Activated T-cell treated with anti-CD3 and anti-CD28 coated beads, Interleukin-2, amount 50 U/mL, for 1 hour (primary cell): ENCODE data around the gene TBX21.
A peak's percentile ranks its signal among the peaks of the same experiment; 100 is the strongest.
"Not testable (repeated sequence)": the region's sequence is repeated elsewhere in the genome, so short reads cannot be mapped to it uniquely, and the experiment has no call there.

Source experiments
- DNase-seq: peaks from one replicate; pipeline ENCODE4 v3.0.0-alpha.2; 2020

Gene TBX21

DNA sequence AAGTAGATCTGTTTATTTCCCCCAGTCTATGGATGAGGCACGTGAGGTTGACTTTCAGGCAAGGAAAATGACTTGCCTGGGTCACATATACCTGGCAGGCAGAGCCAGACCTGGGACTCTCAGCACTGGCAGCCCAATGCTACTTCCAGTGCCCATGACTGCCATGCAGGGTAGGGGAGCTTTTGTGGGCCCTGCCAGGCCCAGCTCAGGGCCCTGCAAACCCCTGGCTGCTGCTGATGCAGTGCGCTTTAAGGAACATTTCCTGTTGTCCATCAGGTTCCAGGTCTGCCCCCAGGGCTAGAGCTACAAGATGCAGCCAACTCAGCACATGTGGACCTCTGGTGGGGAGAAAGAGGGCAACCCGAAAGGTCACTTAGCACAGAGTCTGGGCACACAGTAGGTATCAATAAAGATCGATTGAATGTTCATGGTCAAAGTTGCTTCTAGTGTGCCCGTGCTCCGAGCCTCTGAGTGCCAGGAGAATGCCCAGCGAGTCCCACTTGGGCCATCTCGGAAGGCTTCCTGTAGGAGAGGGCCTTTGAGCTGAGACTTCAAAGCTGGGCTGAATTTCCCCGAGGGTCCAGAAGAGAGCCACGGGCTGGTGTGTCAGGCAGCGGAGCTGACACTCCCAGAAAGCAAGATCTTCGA lies 513 bp upstream of the TBX21 start:
- peak; percentile 29 for DNase-seq

DNA sequence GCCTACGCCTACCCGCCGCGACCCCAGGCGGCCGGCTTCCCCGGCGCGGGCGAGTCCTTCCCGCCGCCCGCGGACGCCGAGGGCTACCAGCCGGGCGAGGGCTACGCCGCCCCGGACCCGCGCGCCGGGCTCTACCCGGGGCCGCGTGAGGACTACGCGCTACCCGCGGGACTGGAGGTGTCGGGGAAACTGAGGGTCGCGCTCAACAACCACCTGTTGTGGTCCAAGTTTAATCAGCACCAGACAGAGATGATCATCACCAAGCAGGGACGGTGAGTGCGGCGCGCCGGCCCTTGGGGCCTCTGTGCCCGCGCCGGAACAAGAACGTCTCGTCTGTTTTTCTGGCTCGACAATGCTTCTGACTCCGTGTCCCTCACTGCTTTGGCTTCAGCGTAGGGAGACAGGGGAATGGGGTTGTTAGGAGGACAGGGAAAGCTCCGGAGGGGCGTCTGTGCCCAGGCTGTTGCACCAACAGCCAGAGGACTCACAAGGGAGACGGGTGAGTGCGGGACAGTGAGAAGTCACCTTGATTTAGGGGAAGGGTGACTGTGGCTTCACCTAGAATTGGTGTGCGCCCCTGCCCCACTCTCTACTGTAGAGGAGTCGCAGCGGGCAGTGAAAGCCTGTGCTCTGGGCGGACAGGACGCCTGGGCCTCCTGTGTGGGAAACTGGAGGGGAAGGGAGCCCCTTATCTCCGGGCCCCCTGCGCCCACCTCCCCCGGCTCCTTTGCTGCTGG lies 806 bp downstream of the TBX21 start:
- peak; percentile 50 for DNase-seq

DNA sequence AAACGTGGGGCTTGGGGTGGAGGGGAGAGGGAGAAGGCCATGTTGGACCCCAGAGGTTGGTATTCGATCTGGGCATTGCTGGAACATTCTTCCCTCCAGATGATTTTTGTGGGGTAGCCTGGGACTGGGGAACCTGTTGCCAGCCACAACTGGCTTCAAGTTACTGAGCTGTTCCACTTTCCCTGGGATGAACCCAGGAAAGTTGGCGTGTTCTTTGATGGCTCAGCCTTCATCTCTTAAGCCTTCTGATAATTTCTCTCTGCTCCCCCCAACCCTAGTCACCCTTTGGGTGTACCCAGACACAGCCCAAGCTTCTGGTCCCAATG lies 2.1 kb downstream of the TBX21 start:
- no peak for DNase-seq

DNA sequence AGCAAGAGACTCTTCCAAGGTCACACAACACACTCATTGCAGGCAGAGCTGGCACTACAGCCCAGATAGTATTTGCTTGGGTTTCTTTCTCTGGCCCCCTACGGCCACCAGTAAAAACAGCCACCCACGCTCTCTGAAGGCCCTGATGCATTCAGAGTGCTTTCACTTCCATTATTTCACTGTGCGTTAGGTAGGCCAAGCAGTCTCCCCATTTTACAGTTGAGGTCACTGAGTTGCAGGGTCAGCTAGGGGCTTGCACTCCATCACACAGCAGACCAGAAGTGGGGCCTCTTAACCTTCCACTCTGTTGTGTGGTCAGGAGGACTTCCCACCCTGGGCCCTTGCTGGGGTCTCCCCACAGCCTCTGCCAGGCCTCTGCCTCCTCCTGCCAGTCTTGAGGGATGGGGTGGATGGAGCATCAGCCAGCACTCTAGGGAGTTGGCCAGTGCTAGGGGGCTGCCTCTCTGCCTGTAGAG lies 2.5 kb downstream of the TBX21 start:
- peak; percentile 20 for DNase-seq

DNA sequence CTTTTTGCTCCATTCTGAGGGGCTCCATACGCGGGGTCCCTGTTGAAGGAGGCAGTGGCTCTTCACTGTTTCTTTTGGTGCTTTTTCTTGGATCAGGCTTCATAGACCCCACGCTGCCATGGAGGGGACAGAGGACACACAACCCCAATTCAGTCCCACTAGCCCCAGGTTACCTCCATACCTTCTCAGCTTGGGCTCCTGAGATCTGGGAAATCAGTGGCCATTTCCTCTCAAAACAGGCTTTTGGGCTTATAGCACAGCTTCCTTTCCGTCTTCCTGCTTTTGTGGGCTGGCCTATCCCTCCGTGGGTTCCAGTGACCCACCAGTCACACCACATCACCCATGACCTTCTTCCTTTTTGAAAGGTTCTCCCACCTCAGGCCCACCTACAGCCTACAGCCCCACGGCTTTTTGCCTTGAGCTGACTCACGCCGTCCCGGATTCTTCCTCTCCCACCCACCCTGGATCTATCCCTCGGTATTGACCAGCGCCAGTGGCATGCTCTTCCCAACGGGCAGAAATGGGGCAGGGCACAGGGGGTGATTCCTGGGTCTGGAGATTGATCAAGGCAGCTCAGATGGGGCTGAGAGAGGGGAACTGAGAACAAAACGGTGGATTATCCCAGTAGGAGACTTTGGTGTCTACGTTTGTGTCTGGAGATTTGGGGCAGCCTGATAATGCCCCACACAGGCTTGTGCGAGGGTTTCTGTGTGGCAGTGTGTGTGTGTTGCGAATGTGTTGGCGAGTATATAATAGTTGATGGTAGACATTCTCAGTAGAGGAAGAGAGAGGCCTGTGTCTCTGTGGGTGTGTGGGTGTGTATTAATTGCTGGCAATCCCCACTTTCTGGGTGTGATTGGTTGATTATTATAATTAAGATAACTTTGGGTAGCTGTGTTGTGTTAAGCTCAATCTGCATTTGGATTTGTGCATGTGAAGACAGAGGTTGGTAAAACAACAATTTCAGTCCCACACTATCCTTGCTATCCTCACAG lies 3.8 kb downstream of the TBX21 start:
- DNase-seq: peak; percentile 15

DNA sequence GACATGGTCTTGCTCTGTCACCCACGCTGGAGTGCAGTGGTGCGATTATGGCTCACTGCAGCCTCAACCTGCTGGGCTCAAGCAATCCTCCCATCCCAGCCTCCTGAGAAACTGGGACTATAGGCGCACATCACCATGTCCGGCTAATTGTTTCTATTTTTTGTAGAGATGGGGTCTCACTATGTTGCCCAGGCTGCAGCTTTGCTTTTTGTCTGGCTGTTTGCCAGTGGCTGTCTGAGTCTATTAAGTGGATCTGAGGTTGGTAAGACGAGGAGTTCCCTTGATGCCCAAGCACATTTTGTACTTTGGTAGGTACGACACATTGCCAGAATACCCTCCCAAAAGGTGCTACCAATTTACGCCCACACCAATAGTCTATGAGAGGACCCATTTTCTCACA lies 5.1 kb downstream of the TBX21 start:
- DNase-seq: no peak

DNA sequence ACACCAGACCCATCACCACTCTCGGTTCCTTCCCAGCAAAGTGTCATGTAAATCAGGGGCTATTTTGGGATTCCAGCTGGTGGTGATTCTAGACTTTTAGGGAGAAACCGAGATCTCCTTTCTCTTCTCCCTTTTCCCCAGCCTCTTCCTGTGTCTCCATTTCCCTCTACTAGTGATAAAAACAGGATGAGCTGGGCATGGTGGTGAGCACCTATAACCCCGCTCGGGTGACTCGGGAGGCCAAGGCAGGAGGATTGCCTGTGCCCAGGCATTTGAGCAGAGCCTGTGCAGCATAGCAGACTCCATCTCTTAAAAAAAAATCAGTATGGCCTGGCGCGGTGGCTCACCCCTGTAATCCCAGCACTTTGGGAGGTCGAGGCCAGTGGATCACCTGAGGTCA lies 6.1 kb downstream of the TBX21 start:
- no peak for DNase-seq

DNA sequence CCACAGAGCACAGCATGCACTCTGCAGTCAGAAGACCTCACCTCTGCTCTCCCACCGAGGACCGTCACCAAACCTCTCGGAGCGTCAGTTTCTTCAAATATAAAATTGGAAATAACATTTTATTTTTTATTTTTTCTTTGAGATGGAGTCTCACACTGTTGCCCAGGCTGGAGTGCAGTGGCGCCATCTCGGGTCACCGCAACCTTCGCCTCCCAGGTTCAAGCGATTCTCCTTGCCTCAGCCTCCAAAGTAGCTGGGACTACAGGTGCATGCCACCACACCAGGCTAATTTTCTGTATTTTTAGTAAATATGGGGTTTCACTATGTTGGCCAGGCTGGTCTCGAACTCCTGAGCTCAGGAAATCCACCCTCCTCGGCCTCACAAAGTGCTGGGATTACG lies 6.9 kb downstream of the TBX21 start:
- not testable (repeated sequence) for DNase-seq

DNA sequence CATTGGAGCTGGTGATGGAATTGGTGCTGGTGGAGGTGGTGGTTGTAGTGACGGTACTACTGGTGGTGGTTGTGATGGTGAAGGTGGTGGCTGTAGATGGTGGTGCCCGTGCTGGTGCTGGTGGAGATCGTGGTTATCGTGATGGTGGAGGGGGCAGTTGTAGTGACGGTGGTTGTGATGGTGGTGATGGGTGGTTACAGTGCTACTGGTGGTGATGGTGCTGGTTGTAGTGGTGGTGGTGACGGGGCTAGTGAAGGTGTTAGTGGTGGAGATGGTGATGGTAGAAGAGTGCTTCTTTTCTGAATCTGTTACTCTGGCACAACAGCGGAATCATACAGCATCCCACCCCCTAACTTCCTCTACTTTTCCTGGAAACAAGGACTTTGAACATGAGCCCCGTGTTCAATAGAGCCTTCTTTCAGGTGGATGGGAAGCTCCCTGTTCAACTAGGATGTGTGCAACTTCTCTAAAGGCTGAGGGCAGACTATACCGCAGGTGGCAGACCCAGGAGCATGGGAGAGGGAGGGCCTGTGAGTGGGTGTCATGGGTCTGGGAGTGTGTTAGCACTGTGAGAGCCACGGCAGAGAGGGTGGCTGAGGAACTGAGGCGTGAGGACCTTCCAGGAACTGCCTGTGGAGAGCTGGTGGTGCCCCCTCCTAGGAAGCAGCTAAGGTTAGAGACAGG lies 8.2 kb downstream of the TBX21 start:
- no peak for DNase-seq

DNA sequence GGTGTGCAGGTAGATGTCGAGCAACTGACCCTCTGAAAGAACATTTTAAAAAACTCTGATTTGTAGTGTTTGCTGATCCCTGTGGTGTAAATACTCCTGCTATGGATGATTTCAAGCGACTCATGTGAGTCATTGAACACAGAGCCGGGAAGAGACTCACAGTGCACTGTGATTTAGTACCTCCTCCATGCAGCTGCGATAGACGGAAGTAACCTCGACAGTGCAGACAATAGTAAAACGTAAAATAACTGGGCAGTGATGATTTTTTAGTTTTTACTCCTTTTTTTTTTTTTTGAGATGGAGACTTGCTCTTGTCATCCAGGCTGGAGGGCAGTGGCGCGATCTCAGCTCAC lies 8.7 kb downstream of the TBX21 start:
- DNase-seq: no peak

DNA sequence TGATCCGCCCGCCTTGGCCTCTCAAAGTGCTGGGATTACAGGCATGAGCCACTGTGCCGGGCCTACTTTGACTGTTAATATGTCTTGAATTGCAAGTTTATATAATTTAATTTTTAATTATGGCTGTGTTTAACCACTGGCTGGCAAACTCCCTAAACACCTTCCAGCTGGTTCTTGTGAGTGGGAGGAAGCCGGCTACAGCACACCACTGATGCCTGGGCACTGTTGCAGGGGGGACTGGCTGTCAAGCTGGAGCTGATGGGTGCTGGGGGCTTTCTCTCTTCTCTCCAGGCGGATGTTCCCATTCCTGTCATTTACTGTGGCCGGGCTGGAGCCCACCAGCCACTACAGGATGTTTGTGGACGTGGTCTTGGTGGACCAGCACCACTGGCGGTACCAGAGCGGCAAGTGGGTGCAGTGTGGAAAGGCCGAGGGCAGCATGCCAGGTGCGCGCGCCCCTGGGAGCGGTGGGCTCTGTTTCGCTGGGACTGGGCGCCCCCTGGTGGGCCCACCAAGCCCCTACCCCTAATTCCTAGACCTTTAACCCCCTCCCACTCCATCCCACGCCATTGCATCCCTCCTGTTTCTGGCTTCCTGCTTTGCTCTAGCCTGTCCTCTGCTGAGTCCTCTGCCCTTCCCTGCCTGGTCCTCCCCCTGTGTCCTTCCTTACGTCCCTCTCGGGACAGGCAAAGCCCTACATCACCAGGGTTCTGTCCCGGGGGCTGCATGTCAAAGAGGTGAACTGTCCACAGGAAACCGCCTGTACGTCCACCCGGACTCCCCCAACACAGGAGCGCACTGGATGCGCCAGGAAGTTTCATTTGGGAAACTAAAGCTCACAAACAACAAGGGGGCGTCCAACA lies 9.5 kb downstream of the TBX21 start:
- peak; percentile 60 for DNase-seq

DNA sequence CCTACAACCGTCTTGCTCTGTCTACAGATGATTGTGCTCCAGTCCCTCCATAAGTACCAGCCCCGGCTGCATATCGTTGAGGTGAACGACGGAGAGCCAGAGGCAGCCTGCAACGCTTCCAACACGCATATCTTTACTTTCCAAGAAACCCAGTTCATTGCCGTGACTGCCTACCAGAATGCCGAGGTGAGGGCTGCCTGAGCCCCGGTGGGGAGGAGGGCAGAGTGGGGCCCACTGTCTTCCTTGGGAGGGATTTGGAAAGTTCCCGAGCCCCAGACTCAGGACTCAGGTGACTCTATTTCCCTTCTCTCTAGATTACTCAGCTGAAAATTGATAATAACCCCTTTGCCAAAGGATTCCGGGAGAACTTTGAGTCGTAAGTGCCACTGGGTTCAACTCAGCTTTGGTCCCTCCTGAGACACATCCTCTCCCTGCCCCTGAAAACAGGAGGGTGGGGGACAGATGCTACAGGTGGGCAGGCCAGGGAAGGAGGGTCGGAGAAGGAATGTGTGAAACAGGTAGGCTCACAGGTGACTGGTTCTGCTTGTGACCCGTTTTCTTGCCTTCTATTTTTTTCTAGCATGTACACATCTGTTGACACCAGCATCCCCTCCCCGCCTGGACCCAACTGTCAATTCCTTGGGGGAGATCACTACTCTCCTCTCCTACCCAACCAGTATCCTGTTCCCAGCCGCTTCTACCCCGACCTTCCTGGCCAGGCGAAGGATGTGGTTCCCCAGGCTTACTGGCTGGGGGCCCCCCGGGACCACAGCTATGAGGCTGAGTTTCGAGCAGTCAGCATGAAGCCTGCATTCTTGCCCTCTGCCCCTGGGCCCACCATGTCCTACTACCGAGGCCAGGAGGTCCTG lies 11.4 kb downstream of the TBX21 start:
- no peak for DNase-seq

DNA sequence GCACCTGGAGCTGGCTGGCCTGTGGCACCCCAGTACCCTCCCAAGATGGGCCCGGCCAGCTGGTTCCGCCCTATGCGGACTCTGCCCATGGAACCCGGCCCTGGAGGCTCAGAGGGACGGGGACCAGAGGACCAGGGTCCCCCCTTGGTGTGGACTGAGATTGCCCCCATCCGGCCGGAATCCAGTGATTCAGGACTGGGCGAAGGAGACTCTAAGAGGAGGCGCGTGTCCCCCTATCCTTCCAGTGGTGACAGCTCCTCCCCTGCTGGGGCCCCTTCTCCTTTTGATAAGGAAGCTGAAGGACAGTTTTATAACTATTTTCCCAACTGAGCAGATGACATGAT lies 12.0 kb downstream of the TBX21 start:
- DNase-seq: no peak

DNA sequence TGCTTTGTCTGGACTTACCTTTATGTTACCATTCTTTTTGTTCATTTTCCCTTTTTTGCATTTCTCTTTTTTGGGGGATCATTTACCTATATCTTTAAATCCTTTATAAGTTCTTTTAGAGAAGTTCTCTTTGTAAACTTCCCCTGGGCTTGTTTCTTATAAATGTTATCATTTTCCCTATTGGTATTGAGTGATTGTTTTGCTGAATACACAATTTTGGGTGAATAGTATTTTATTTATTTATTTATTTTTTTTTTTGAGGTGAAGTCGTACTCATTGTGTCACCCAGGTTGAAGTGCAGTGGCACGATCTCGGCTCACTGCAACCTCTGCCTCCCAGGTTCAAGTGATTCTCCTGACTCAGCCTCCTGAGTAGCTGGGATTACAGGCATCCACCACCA lies 18.4 kb downstream of the TBX21 start:
- no peak for DNase-seq

DNA sequence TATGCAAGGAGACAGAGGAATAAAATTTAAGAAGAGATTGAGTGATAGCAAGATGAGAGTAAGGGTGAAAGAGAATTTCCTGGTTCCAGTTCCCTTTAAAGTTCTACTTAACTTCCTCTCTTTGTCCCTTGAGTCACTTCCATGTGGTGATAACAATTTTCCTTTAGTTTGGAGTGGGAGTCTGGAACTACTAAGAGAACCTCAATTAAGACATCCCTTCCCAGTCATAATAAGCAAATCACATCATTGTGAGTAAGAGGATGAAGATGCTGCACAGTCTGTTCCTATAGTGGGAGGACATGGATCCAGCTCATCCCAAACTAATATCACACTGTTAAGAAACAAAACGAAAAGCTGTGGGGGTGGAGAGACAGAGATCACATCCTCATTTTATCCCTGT lies 24.4 kb downstream of the TBX21 start:
- DNase-seq: no peak

DNA sequence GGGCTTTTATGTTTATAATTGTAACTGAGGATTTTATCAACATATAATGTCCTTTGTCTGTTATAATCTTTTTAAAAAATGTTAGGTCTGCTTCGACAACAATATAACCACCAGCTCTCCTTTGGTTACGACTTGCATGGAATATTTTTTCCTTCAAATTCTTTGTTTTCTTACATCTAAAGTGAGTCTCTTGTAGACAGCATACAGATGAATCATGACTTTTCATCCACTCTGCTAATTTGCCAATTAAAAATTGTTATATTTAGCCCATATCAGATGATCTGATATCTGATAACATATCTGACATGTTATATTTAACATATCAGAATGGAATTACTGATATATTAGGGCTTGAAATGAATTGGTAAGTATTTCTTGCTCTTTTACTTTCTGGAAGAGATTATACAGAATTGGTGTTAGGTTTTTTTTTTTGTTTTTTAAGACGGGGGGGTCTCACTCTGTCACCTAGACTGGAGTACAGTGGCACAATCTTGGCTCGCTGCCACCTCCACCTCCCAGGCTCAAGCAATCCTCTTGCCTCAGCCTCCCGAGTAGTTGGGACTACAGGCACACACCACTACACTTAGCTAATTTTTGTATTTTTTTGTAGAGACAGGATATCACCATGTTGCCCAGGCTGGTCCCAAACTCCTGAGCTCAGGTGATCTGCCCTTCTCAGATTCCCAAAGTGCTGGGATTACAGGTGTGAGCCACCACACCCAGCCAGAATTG lies 27.5 kb downstream of the TBX21 start:
- DNase-seq: no peak

DNA sequence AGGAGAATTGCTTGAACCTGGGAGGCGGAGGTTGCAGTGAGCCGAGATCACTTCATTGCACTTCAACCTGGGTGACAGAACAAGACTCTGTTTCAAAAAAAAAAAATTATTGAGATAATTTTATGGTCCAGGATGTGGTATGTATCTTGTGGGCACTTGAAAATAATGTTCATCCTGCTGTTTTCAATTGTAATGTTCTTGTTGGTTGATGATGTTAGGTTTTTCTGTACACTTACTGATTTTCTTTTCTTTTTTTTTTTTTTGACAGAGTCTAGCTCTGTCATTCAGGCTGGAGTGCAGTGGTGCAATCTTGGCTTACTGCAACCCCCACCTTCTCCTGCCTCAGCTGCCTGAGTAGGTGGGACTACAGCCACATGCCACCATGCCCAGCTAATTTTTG lies 29.7 kb downstream of the TBX21 start:
- DNase-seq: no peak

DNA sequence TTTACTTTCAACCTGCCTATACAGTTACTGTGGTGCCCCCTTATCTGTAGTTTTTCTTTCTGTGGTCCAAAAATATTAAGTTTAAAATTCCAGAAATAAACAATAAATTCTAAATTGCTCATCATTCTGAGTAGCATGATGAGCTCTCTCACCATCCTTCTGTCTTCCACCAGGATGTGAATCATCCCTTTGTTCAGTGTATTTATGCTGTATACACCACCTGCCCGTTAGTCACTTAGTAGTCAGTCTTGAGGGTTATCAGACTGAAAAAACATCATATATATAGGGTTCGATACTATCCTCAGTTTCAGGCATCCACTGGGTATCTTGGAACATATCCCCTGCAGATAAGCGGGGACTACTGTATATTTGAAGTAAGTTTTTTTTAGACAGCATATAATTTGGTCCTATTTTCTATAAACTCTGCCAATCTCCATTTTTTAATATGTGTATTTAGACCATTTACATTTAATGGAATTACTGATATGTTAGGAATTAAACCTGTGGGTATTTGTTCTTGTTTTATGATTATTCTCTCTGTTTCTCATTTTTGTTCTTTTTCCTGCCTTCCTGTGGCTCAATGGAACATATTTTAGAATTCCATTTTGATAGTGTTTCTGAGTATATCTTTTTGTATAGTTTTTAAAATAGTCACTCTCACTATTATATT lies 31.0 kb downstream of the TBX21 start:
- no peak for DNase-seq

DNA sequence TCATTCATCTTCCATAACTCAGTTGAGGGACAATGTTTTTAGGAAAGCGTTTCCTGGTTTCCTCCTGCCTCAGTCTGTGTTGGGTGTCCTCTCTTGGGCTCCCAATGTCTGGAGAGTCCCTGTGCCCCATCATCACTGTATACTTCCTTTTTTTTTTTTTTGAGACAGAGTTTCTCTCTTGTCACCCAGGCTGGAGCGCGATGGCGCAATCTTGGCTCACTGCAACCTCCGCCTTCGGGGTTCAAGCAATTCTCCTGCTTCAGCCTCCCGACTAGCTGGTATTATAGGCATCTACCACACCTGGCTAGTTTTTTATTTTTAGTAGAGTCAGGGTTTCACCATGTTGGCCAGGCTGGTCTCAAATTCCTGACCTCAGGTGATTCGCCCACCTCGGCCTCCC lies 40.6 kb downstream of the TBX21 start:
- DNase-seq: not testable (repeated sequence)

DNA sequence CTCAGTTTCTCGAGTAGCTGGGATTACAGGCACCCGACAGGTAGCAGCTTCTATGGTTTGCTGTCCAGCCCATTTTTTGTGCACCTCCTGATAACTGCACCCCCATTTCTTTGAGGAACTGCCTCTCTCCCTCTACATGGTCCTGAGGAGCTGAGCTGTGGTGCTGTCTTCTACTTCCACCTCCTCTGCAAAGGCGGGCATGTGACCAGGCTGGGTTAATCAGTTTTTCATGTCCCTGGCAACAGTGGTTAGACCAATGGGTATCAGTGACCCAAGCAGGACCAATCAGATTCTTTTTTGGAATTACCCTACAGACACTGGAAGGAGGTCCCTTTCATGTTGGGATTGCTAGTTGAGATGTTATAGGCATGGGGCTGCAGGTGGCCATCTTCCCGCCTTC lies 41.3 kb downstream of the TBX21 start:
- DNase-seq: no peak
